HG03520 (cell line): Measurements from ENCODE around the gene DNAH1.
"Not testable (repeated sequence)": the region's sequence is repeated elsewhere in the genome, so short reads cannot be mapped to it uniquely, and the experiment has no call there.

ENCODE experiments used
- ATAC-seq: cut with Tn5 transposase; IDR thresholded peaks from one replicate; pipeline ENCODE4 v1.9.1; 2021; ENCODE audit warnings: mild to moderate bottlenecking, moderate library complexity; ENCODE audit not compliant: unreplicated experiment

Gene DNAH1

DNA sequence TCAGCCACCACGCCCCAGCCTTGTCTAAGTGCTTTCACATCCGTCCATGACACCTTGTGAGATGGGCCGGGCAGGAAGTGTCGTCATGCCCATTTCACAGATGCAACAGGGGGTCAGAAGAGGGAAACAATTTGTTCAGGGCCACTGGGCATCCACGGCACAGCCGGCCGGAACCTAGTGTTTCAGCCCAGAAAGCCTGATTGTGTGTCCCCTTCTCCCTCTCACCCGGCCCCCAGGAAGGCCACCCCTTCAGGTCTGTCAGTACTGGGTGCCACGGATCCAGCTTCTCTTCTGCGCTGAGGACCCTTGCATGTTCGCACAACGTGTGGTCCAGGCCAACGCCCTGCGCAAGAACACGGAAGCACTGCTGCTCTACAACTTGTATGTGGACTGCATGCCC is 15.8 kb downstream of the DNAH1 start:
- ATAC-seq, result no peak

DNA sequence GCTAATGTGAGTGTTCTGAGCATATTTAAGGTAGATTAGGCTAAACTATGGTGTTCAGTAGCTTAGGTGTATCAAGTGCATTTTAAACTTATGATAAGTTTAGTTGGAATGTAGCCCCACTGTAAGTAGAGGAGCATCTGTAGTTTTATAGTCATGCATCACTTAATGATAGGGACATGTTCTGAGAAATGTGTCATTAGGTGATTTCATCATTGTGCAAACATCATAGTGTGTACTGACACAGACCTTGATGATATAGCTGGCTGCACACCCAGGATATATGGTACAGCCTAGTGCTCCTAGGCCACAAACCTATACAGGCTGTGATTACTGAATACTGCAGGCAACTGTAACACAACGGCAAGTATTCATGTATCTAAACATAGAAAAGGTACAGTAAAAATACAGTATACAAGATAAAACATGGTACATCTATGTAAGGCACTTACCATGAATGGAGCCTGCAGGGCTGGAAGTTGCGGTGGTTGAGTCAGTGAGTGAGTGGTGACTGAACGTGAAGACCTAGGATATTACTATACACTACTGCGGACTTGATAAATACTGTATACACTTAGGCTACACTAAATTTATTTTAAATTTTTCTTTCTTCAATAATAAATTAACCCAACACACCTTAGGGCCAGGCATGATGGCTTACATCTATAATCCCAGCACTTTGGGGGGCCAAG is 17.9 kb downstream of the DNAH1 start:
- no peak for ATAC-seq

DNA sequence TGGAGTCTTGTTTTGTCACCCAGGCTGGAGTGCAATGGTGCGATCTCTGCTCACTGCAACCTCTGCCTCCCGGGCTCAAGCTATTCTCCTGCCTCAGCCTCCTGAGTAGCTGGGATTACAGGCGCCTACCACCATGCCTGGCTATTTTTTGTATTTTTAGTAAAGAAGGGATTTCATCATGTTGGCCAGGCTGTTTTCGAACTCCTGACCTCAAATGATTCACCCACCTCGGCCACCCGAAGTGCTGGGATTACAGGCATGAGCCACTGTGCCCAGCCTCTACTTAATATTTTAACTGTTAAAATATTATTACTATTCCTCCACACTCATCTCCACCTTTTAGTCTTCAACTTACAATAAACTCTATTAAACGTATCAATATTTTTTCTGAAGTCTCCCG is 22.0 kb downstream of the DNAH1 start:
- ATAC-seq, result not testable (repeated sequence)

DNA sequence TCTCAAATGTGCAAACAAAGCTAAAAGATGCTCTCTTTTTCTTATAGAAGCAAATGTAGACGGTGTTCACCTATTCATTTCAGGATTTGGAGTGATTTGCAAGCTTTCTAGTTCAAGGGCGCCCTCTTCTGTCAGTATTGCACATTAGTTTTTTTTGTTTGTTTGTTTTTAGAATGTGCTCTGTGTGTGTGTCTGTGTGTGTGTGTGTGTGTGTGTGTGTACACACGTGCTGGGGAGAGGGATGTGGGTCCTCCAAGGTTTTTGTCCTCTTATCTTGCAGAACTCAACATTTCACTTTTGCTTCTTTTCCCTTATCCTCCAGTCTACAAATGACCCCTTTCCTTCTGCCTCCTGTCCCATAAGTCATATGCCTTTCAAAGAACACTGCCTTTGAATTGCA is 23.5 kb downstream of the DNAH1 start:
- no peak for ATAC-seq

DNA sequence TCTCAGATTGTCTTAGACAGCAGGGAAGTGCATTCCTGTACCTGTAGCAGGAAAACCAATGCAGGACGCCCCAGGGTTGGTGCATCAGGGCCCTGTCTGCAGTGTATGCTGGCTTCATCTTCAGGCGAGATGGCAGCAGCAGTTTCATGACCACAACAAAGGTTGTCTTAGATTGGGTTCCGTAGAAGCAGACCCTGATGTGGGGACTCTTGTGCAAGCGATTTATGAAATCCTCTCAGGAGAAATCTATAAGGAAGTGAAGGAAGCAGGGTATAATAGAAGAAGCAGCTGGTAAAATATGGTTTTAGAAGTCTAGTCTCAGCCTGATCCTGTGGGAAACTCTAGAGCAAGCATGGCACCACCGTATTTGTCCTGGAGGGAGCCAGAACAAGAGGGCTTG is 25.0 kb downstream of the DNAH1 start:
- no peak for ATAC-seq

DNA sequence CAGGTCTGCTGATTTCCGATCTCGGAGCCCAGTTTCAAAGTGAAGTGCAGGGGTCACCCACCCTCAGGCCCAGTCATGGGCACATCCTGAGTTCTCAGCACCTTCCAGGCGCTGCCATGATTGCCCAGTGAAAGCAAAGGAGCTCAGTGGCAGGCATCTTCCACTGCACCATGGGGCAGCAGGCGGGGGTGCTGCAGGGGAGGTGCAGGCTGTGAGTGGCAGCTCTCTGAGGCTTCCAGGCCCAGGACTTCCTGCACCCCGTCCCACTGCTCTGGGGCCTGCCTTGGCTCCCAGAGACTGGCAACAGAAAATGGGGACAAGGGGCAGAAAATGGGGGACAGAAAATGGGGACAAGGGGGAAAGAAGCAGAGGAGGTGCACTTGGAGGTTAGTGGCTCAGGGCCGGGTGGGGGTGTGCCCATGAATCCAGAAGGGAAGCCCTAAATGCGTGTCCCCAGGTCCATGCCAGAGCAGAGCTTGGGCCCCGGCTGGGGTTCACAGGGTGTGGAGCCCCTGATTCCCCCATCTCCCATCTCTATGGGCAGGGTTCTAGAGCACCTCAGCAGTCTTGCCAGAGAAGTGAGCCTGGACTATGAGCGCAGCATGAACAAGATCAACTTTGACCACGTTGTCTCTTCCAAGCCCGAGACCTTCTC is 28.0 kb downstream of the DNAH1 start:
- no peak for ATAC-seq

DNA sequence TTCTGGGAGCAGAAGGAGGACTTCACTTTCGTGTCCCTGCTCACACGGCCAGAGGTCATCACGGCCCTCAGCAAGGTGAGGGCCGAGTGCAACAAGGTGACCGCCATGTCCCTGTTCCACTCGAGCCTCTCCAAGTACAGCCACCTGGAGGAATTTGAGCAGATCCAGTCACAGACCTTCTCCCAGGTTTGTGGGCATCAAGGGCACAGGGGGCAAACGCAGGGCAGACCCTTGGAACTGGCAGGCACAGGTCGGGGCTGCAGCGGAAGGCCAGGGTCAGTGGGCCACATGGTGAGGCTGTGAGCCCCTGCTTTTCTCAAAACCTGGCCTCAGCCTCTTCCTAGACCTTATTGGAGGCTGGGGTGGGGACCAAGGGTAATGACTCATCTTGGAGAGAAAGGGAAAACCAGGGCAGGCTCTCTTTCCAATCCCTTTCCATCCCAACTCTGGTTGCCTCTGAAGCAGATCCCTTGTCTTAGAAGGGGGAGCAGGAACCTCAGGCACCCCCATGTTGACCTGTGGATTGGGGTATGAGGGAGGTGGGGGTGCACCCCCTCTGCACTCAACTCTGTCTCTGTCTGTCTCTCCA is 29.5 kb downstream of the DNAH1 start:
- no peak for ATAC-seq

DNA sequence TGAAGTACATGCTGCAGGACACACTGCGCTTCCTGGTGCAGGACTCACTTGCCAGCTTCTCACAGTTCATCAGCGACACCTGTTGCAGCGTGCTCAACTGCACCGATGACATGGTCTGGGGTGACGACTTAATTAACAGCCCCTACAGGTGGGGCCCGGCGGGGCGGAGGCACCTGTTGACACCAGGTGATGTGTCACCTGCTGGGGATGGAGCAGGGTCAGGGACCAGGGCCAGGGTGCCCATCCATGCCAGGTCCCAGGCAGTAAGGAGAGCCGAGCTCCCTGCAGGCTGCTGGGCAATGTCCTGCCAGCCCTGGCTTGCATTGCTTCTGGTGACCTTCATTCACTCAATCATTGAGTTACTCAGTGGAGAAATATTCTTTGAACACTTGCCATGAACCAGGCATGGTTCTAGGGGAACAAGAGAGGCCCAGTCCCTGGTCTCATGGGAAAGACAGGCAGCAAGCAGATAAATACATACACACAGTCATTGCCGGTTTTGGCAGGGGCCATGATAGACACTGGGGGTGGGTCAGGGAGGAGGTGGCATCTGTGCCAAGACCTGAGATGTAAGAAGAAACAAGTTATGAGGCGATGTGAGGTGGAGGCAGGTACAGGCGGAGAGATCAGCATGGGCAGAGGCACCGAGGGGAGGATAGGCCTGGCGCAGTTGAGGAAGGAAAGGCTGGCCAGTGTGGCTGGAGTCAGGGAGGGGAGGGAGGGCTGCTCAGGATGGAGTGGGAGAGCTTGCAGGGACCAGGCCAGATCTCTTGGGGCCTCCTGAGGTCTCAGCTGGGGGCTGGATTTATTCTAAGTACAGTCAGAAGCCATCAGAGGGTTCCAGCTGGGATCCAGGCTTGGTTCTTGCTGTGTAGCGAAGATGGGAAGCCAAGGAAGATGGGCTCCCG is 30.8 kb downstream of the DNAH1 start:
- no peak for ATAC-seq

DNA sequence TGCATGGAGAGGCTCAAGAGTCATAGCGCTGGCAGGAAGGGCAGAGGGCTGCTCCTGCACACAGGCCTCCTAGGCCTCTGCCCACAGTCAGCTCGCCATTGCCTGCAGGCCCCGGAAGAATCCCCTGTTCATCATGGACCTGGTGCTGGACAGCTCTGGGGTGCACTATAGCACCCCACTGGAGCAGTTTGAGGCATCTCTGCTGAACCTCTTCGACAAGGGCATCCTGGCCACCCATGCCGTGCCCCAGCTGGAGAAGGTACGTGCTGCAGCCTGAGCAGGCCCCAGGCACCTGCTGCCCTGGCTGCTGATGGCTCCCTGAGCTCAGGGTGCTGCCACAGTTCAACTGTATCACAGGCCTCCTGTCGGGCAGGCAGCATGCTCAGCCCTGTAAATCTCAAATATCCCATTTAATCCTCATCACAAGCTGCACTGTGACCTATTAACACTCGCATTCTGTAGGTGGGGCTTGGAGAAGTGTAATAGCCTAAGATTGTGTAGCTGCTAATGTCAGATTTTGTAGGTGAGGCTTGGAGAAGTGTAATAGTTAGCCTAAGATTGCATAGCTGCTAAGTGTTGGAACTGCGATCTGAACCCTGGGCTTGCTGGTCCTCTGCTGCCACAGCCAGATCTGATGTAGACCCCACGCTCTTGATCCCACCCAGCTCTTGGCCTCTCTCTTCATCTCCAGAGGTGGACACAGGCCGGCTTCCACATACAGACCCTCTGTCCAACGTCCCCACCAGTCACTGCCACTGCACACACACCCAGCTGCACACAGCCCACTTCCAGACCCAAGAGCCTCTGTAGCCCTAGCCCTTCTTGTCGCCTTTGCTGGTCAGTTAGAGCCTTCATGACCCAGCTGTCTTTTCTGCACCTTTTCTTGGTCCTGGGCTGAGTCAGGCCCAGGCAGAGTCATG is 31.9 kb downstream of the DNAH1 start:
- ATAC-seq, result no peak

DNA sequence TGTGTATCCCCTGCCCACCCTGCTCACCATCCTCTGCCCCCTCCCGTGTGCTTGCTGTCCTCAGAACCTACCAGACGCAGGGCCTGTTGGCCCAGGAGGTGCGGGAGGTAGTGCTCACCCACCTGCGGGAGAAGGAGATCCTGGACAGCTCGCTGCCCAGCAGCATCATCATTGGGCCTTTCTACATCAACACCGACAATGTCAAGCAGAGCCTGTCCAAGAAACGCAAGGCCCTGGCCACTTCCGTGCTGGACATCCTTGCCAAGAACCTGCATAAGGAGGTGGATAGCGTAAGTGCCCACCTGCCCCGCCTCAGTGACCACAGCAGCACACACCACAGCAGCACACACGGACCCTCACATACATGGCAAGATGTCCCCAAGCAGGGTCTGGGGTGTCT is 33.0 kb downstream of the DNAH1 start:
- ATAC-seq, result no peak

DNA sequence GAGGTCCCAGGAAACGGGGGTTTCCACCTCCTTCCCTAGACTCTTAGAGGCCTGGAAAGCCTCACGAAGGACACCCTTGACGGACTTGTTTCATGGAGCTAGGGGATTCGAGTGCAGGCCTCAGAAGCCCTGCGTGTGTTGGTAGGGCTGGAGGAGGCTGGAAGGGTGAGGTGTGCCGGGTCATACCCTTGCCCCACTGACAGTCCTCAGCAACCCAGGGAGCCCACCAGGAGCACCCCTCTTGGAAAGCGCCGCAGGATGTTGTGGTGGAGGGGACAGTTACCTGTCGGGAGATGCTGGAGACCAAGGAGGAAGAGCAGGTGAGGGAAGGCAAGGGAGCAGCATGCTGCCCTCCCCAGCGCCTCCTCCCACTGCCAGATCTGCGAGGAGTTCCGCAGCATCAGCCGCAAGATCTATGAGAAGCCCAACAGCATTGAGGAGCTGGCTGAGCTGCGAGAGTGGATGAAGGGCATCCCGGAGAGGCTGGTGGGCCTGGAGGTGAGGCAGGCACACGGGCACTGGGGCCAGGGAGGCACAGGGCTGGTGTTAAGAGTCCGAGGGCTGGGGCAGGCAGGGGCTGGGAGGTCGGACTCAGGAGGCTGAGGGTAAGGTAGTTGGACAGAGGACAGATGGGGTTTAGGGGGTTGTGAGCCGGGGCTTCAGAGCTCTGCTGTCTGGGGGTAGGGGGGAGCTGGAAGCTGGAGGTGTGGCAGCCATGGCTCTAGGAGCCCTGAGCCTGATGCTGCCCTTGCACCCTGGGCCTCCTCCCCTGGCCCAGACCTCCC is 33.7 kb downstream of the DNAH1 start:
- no peak for ATAC-seq

DNA sequence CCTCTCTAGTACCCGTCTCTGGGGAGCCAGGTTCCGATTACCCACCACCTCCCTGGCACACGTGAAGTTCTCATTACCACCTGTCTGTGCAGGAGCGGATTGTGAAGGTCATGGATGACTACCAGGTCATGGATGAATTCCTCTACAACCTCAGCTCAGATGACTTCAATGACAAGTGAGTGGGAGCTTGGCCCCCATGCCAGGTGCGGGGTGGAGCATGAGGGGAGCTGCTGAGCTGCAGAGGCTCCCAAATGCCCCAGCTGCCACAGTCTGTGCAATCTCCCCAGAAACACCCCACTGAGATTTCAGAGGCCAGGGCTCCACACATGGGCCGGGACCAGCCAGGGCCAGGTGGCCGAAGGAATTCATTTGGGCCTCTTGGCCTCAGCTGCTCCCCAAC is 34.3 kb downstream of the DNAH1 start:
- ATAC-seq, result no peak

DNA sequence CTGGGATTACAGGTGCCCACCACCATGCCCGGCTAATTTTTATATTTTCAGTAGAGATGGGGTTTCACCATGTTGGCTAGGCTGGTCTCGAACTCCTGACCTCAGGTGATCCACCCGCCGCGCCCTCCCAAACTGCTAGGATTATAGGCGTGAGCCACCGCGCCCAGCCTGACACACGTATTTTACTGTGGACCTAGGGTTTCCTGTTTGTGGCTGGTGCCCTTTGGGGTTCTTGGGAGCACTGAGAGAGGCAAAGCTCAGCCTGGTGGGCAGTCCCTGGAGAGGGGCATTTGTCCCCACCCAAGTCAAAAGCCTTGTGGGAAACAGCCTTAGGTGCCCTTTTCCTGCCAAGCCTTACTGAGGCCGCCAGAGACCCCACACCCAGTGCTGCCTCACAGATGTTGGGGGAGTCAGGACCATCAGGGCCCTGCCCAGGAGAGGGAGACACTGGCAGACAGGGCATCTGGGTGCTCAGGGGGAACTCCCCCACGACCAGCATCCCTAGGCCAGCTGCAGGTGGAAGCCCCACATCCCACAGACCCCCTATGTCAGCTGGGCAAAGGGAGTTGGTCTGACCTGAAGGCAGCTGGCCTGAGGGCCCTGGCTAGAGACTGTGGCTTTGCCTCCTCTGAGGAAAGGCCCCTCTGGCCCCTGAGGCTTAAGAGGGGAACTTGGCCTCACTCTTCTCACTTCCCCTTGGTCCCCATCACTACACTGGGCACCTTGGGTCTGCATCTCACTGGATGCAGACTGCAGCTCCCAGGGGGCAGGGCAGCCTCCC is 35.1 kb downstream of the DNAH1 start:
- ATAC-seq, result no peak

DNA sequence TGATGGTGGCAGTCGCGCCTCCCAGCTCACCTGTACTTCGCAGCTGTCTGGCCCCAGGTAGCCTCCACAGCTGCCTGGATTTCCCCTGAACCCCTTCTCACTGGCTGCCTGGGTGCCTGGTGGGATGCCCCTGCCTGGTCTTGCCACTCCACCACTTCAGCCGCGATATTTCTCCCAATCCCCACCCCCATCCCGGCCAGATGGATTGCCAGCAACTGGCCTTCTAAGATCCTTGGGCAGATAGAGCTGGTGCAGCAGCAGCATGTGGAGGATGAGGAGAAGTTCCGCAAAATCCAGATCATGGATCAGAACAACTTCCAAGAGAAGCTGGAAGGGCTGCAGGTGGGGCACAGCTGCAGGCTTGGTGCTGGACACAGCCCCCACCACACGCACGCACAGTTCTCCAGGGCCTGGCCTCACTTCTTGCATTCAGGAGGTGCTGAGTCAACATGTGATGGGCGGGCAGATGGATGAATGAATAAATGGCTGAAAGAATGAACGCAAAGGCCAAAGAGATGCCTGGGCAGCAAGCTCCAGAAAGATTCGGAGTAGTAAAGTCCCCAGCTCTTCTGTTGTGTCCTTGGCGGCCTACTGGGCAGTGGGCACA is 35.7 kb downstream of the DNAH1 start:
- ATAC-seq, result no peak

DNA sequence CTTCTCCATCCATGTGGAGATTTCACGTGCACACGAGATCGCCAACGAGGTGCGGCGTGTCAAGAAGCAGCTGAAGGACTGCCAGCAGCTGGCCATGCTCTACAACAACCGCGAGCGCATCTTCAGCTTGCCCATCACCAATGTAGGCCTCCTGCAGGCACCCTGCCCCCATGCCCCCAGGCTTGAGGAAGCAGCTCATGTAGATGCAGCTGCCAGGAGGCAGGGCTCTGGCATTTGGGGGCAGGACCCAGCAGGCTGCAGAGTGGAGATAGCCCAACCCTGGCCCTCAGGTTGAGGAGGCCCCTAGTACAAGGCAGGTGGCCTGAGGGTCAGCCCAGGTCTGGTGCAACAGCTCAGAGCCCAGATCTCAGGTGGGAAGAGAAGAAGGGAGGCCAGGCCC is 36.4 kb downstream of the DNAH1 start:
- ATAC-seq, result no peak

DNA sequence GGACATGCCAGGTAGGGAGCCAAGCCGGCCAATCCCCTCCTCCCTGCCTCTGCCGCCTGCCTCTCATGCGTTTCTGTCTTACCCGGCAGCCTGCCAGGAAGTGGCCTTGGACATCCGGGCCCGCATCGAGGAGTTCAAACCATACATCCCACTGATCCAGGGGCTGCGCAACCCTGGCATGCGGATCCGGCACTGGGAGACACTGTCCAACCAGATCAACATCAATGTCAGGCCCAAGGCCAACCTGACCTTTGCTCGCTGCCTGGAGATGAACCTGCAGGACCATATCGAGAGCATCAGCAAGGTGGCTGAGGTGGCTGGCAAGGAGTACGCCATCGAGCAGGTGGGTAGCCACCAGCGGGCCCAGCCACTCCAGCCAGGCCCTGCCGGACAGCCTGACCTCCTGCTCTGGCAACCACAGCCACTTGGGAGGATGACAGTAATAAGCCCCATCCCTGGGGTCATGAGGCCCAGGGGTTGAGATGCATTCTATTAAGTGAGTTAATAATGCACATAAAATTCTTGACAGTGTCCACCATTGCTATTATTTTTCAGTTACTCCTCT is 37.3 kb downstream of the DNAH1 start:
- no peak for ATAC-seq

DNA sequence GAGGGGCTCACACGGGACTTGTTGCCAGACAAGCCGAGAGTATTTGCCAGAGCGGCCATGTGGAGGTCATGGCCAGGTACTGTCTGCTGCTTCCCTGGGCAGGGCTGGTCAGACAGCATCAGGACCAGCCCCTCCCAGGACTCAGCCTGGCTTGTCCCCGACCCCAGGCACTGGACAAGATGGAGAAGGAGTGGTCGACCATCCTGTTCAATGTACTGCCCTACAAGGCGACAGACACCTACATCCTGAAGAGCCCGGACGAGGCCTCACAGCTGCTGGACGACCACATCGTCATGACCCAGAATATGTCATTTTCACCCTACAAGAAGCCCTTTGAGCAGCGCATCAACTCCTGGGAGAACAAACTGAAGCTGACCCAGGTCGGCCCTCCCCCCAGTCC is 38.6 kb downstream of the DNAH1 start:
- ATAC-seq, result no peak

DNA sequence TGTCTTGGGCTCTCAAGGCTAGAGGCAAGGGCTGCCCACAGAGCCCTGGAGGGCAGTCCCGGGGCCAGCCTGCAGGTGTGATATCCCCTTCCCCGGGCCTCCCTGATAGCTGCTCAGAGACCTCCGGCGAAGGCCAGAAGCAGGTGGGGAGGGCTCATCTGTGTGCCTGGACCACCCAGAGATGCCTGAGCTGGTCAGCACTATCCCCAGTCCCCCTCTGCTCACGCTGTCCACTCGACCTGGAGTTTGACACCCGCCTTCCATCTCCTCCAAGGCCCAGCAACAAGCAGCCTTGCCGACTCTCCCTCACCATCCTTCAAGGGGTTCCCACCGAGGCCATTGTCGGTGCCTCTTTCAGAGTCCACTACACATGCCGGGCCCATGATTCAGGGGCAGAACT is 39.4 kb downstream of the DNAH1 start:
- ATAC-seq, result no peak
